Adrenal gland (tissue), 12 donors: ENCODE results near the gene DGKE. TPM values are rescaled to one million over a fixed set of nuclear protein-coding genes. Genes with fewer than 3 reads are reported as not detected.
A peak's percentile ranks its signal among the peaks of the same experiment; 100 is the strongest.

Experiments
- DNase-seq, 7 donors: peaks; one replicate each; pipeline ENCODE4 v3.0.0-alpha.2; 2019 to 2020
- H3K27ac ChIP-seq, 5 donors: fragments of 200-600 bp; sonication (generic) in 4 of 5; 1 replicate in 3 of 5; 2 replicates in 2 of 5; pipeline versions ENCODE4 v1.5.1 to v1.8.0; 2016 to 2020; ENCODE audit warnings: mild to moderate bottlenecking in 1 of 5
- H3K27me3 ChIP-seq: fragments of 200-600 bp; 2 replicates; pipeline ENCODE4 v1.8.0; 2021
- H3K36me3 ChIP-seq, 2 donors: fragments of 200-600 bp; replicated peaks in 1 of 2; 1 replicate in 1 of 2; 2 replicates in 1 of 2; pipeline versions ENCODE4 v1.5.1 to v1.8.0; 2018 to 2022
- H3K4me1 ChIP-seq, 2 donors: fragments of 200-600 bp; replicated peaks in 1 of 2; 1 replicate in 1 of 2; 2 replicates in 1 of 2; pipeline versions ENCODE4 v1.5.1 to v1.8.0; 2018 to 2021
- H3K4me3 ChIP-seq, 4 donors: fragments of 200-600 bp; sonication (generic) in 3 of 4; one replicate each; pipeline ENCODE4 v1.5.1; 2016 to 2018
- H3K9me3 ChIP-seq, 3 donors: fragments of 200-600 bp; sonication (generic) in 1 of 3; replicated peaks in 1 of 3; 1 replicate in 2 of 3; 2 replicates in 1 of 3; pipeline versions ENCODE4 v1.5.1 to v1.8.0; 2016 to 2021
- POLR2A ChIP-seq, 2 donors: fragments of 450-650 bp; IDR thresholded peaks; one replicate each; pipeline ENCODE4 v1.6.1; 2017; ENCODE audit warnings: antibody characterized with exemption in 2 of 2, mild to moderate bottlenecking in 2 of 2, moderate library complexity in 1 of 2
- WGBS, 4 donors: extraction: QIAGEN DNeasy Blood & Tissue Kit in 2 of 4; methylation state at CpG; one replicate each; pipeline versions ENCODE4 v1.1.5 to v1.1.7; 2013 to 2017; 5-methylcytosine and 5-hydroxymethylcytosine counted together
- intact Hi-C, 2 donors: fragments of 100-400 bp; cut with DNase I; formaldehyde crosslinking; loops; one replicate each; pipeline versions ENCODE4 v1.14.1 to v1.15.0; 2022 to 2023
- polyA plus RNA-seq, 3 donors: library from polyadenylated mRNA; stranded (reverse); fragments of 200-250 nt in 2 of 3; fragments of 350-450 nt in 1 of 3; fragmentation: Illumina TruSeq in 1 of 3; extraction: RNeasy Lipid Tissue Mini Kit (QIAGEN cat#74804) in 1 of 3; gene quantifications; one replicate each; pipeline ENCODE4 v1.2.3, GENCODE V29; 2013 to 2014
- total RNA-seq, 9 donors: library from RNA; depleted of rRNA in 4 of 9; stranded (reverse); fragments of >200 nt in 4 of 9; fragments of 120-200 nt in 1 of 9; fragmentation: NEBNext Ultra II Directional in 1 of 9; extraction: Animal tissue kit (Norgen Biotek cat#: 25700) in 1 of 9; gene quantifications; one replicate each; pipeline versions ENCODE4 v1.1.0 to v1.2.4, GENCODE V29; 2013 to 2023
- TF ChIP-seq, protein P1 (sequence below), 6 experiments: fragments of 450-650 bp in 4 of 6; fragments of 200-600 bp in 2 of 6; sonication (generic) in 1 of 6; IDR thresholded peaks; 1 replicate in 5 of 6; 2 replicates in 1 of 6; pipeline versions ENCODE4 v1.5.1 to v1.8.0; 2016 to 2021; ENCODE audit warnings: antibody characterized with exemption in 6 of 6, mild to moderate bottlenecking in 2 of 6, moderate library complexity in 1 of 6
- donor health status: healthy with polysubstance abuse.
- donor health status: Bipolar disorder and iron deficiency.
- donor health status: DM: yes; HTN: yes; CAD: no.
- donor health status: DM: no; HTN: no; CAD: no.
- donor health status: DM: no; HTN: no; CAD: no.
- donor health status: DM: yes; HTN: yes; CAD: no.

The DGKE gene
- total and polyA plus RNA-seq, 12 donors: 0.97 to 8.4 (median 3.8) TPM

DNA sequence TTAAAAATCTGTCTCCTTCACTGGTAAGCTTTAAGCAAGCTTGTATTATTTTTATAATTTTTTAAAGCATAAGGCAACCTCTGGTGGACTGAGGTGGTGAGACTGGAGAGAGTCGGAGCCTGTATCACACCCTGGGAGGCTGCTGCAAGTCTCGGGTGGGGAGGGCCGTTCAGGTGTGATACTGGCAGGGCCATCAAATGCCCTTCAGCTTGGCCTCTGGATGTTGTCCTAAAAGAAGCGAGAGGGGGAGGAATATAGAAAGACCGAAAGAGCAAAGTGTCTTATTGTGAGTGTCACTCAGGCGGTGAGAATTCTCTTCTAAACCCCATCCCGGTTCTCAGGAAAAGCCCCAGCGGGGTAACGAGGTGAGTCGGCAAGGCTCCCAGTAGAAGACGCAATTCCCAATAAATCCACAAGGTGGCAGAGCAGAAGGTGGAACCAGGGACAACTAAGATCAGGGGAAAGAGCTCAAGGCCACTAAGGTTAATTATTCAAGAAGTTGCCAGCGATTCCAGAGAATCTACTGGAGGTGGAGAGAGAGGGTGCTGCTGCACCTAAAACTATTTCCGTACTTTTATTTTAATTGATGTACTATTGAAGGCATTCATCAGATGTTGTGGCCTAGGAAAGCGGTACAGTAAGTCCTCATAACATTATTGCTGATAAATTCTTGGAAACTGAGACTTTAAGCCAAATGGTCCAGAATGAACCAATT lies 14.4 kb upstream of the DGKE start:
- no peak overlapping the region for H3K27ac ChIP-seq
- WGBS, 4 donors: 14 to 18% (median 18%) methylated on average over 14 of the region's 14 CpGs
- no peaks in the 10 kb centered on the region for H3K4me1 ChIP-seq
- H3K27me3 ChIP-seq: no peaks in the 10 kb centered on the region
- no peaks in the 10 kb centered on the region for H3K9me3 ChIP-seq
- no peaks in the 10 kb centered on the region for H3K36me3 ChIP-seq
- no peak overlapping the region for H3K4me3 ChIP-seq
- TF ChIP-seq POLR2A (IDR thresholded peaks at IDR 0.05): no peak
- TF ChIP-seq, protein P1, sequence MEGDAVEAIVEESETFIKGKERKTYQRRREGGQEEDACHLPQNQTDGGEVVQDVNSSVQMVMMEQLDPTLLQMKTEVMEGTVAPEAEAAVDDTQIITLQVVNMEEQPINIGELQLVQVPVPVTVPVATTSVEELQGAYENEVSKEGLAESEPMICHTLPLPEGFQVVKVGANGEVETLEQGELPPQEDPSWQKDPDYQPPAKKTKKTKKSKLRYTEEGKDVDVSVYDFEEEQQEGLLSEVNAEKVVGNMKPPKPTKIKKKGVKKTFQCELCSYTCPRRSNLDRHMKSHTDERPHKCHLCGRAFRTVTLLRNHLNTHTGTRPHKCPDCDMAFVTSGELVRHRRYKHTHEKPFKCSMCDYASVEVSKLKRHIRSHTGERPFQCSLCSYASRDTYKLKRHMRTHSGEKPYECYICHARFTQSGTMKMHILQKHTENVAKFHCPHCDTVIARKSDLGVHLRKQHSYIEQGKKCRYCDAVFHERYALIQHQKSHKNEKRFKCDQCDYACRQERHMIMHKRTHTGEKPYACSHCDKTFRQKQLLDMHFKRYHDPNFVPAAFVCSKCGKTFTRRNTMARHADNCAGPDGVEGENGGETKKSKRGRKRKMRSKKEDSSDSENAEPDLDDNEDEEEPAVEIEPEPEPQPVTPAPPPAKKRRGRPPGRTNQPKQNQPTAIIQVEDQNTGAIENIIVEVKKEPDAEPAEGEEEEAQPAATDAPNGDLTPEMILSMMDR (IDR thresholded peaks at IDR 0.05): peak; percentile 84 to 92 (median 88)
- peak; percentile 64 to 89 (median 77) for DNase-seq
- intact Hi-C loops: loop anchor here (2.0 to 5.0 kb wide), 2 partner anchors 121 to 123 kb away; no protein-coding TSS in a partner anchor

DNA sequence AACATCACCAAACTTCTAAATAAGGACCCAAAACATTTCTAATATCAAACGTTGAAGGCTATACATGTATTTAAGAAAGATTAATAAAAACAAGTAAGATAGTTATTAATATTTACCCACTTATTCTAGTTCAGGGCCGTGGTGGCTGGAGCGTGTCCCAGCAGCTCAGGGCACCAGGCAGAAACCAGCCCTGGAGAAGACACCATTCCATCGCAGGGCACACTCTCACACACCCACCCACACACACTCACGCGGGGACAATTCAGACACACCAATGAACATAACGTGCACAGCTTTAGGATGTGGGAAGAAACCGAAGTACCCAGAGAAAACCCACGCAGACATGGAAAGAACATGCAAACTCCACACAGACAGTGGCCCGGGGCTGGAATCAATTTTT lies 13.7 kb upstream of the DGKE start:
- intact Hi-C loops: no loop called here

DNA sequence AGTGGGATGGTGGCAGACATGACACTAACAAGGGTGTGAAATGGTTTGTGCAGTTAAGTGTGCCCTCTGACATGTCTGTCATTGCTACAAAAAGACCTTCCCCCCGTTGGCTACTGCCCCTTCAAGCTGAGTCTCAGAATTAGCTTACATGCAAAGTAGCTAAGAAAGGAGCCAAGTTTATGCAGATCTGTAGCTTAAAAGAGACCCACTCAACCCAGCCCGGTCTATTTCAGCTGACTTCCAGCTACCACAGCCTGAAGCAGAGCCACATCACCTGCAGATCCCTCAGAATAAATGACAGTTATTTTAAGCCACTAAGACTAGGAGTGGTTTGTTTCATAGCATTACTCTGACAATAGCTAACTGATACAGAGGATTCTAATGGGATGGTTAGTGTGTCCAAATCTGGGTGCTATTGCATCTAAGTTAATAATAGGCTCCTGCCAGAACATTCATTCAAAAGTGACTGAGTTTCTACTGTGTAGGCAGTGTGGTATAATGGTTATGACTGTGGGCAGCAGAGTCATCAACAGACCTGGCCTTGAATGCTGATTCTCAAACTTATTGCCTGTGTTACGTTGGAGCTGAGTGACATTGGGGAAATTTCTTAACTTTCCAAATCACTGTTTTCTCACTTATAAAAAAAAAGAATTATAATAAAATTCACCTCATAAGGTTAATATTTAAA lies 12.0 kb upstream of the DGKE start:
- DNase-seq: no peak
- intact Hi-C loops: no loop called here
- 75 to 83% (median 81%) methylated on average over 3 of the region's 3 CpGs for WGBS, 4 donors
- no peak overlapping the region for H3K27ac ChIP-seq
- H3K27me3 ChIP-seq: no peaks in the 10 kb centered on the region
- H3K9me3 ChIP-seq: no peaks in the 10 kb centered on the region
- H3K4me1 ChIP-seq: no peaks in the 10 kb centered on the region
- H3K4me3 ChIP-seq: no peak overlapping the region
- TF ChIP-seq, protein P1 (IDR thresholded peaks at IDR 0.05): no peak
- no peak for TF ChIP-seq POLR2A (IDR thresholded peaks at IDR 0.05)
- H3K36me3 ChIP-seq: no peaks in the 10 kb centered on the region

More for the DNA sequence above, 13.7 kb upstream of the DGKE start:
- Histone ChIP-seq H3K4me1 (no peaks in the 10 kb centered on the region), H3K27ac (no peak overlapping the region), H3K9me3 (no peaks in the 10 kb centered on the region), H3K4me3 (no peak overlapping the region), H3K27me3 (no peaks in the 10 kb centered on the region), H3K36me3 (no peaks in the 10 kb centered on the region)
- TF ChIP-seq POLR2A (IDR thresholded peaks at IDR 0.05): no peak
- TF ChIP-seq, protein P1 (IDR thresholded peaks at IDR 0.05): no peak
- WGBS, 4 donors: 72 to 80% (median 76%) methylated on average over 10 of the region's 10 CpGs
- DNase-seq: no peak

DNA sequence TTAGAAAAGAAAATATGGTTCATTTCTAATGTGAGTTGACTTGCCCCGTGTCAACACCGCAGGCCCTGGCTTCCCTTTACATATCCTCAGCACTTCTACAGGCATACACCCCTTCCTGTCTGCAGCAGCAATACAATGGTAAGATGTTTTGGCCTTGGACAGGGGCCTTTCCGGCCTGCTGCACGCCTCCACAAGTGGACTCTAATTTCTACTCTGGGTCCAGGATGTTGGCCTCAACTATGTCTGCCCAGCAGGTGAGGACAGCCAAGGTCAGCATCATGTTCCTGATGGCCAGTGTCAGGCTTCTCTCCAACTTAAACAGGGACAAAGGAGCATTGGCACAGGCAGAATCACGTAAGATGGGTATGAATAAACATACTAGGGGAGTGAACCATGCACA lies 11.2 kb upstream of the DGKE start:
- Histone ChIP-seq H3K4me3 (no peak overlapping the region), H3K36me3 (no peaks in the 10 kb centered on the region), H3K9me3 (no peaks in the 10 kb centered on the region), H3K27me3 (no peaks in the 10 kb centered on the region), H3K27ac (no peak overlapping the region), H3K4me1 (no peaks in the 10 kb centered on the region)
- TF ChIP-seq, protein P1 (IDR thresholded peaks at IDR 0.05): no peak
- TF ChIP-seq POLR2A (IDR thresholded peaks at IDR 0.05): no peak
- 57 to 73% (median 71%) methylated on average over 5 of the region's 5 CpGs for WGBS, 4 donors
- peak in 3 of 7 donors; percentile 21 to 66 (median 42) for DNase-seq
- intact Hi-C loops: no loop called here
